Osteoblast (primary cell): Measurements from ENCODE around the gene BNIP3. TPM values are rescaled to one million over a fixed set of nuclear protein-coding genes. Genes with fewer than 3 reads are reported as not detected.

Experiments
- DNase-seq: peaks from one replicate; pipeline ENCODE4 v3.0.0; 2011; ENCODE audit warnings: low spot score, mixed read lengths; ENCODE audit not compliant: insufficient read length; ENCODE audit errors: missing footprints
- H2AFZ ChIP-seq: 2 replicates; pipeline ENCODE4 v1.6.0; 2011; ENCODE audit warnings: mild to moderate bottlenecking, low read length
- H3K27ac ChIP-seq: 2 replicates; pipeline ENCODE4 v1.5.1; 2011; ENCODE audit warnings: mild to moderate bottlenecking, low read depth, low read length, moderate library complexity
- H3K27me3 ChIP-seq: 2 replicates; pipeline ENCODE4 v1.6.0; 2012; ENCODE audit warnings: mild to moderate bottlenecking, control low read depth, inconsistent platforms, low read length, moderate library complexity; ENCODE audit not compliant: insufficient read depth
- H3K36me3 ChIP-seq: 2 replicates; pipeline ENCODE4 v1.5.1; 2011; ENCODE audit warnings: mild to moderate bottlenecking, low read length, control low read depth, moderate library complexity; ENCODE audit not compliant: insufficient read depth
- H3K4me1 ChIP-seq: 2 replicates; pipeline ENCODE4 v1.5.1; 2011; ENCODE audit warnings: mild to moderate bottlenecking, low read length, control low read depth, moderate library complexity; ENCODE audit not compliant: insufficient read depth
- H3K4me2 ChIP-seq: 2 replicates; pipeline ENCODE4 v1.6.0; 2011; ENCODE audit warnings: mild to moderate bottlenecking, low read length; ENCODE audit not compliant: insufficient read depth
- H3K4me3 ChIP-seq: fragments of 200-600 bp; sonication (generic); 3 replicates; pipeline ENCODE4 v1.5.1; 2012; ENCODE audit warnings: mild to moderate bottlenecking, low read length, inconsistent platforms; ENCODE audit not compliant: insufficient read depth
- H3K79me2 ChIP-seq: 2 replicates; pipeline ENCODE4 v1.6.0; 2012; ENCODE audit warnings: mild to moderate bottlenecking, low read length, control low read depth, inconsistent platforms; ENCODE audit not compliant: insufficient read depth
- H3K9me3 ChIP-seq: 2 replicates; pipeline ENCODE4 v1.5.1; 2011; ENCODE audit warnings: low read depth, low read length, control low read depth
- H4K20me1 ChIP-seq: 2 replicates; pipeline ENCODE4 v1.6.0; 2012; ENCODE audit warnings: mild to moderate bottlenecking, low read length, control low read depth; ENCODE audit not compliant: insufficient read depth
- CTCF ChIP-seq: IDR thresholded peaks from 2 replicates; pipeline ENCODE4 v1.5.1; 2011; ENCODE audit warnings: mild to moderate bottlenecking, low read depth, low read length, moderate library complexity; ENCODE audit errors: extremely low read depth
- total RNA-seq: library from RNA; depleted of rRNA; stranded (reverse); fragments of >200 nt; gene quantifications from 2 replicates; pipeline ENCODE4 v1.2.3, GENCODE V29; 2012

Gene BNIP3
- total RNA-seq, 1 donor: 112 TPM

DNA sequence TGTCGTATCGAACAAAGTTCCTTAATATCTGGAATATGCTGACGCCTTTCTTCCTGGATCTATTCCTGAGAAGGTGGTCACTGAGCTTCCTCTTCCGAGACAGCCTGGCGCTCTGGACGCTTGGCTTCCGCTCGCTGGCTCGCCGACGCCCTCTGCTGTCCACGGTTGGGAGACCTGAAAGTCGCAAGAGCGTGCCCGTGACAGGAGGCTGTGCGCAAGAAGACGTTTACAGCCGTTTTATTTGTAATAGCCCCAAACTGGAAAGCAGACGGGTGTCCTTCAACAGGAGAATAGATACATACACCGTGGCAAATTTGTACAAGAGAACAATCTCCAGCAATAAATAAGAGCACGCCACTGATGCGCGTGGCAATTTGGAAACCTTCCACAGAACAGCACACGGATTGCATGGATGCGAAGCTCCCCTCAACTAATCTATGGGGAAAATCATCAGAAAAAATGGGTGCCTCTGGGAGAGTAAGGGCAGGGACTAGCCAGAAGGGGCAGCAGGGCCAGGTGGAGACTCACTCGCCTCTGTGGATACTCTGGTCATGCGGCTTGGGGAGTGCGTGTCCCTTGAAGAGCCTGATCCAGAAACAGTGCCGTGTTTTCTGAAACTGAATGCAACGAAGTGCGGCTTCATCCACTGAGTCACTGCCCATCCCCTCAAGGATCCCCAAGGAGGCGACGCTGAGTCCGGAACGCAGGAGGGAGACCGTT, 41.5 kb upstream of the BNIP3 start:
- TF ChIP-seq CTCF: peak; percentile 86
- peak overlapping the region; percentile 70 for H3K4me3 ChIP-seq
- peak overlapping the region; percentile 91 for H3K4me2 ChIP-seq

GRCh38 chr10:132022241-132022640, 40.5 kb upstream of the BNIP3 start:
- no peaks in the 10 kb centered on the region for H4K20me1 ChIP-seq
- DNase-seq: peak; percentile 55
- H2AFZ ChIP-seq: no peak overlapping the region
- H3K4me3 ChIP-seq: no peak overlapping the region
- H3K27me3 ChIP-seq: peaks cover 14% of the 10 kb centered on the region
- no peaks in the 10 kb centered on the region for H3K79me2 ChIP-seq
- H3K9me3 ChIP-seq: no peaks in the 10 kb centered on the region
- no peaks in the 10 kb centered on the region for H3K36me3 ChIP-seq
- H3K27ac ChIP-seq: no peak overlapping the region
- TF ChIP-seq CTCF: no peak
- H3K4me1 ChIP-seq: peaks cover 8% of the 10 kb centered on the region
- no peak overlapping the region for H3K4me2 ChIP-seq

More for the DNA sequence above, 41.5 kb upstream of the BNIP3 start:
- Histone ChIP-seq H3K27ac (no peak overlapping the region), H4K20me1 (no peaks in the 10 kb centered on the region), H3K36me3 (no peaks in the 10 kb centered on the region), H2AFZ (peak overlapping the region; percentile 75), H3K79me2 (no peaks in the 10 kb centered on the region), H3K4me1 (peaks cover 8% of the 10 kb centered on the region), H3K9me3 (no peaks in the 10 kb centered on the region), H3K27me3 (peaks cover 14% of the 10 kb centered on the region)
- DNase-seq: peak; percentile 99

DNA sequence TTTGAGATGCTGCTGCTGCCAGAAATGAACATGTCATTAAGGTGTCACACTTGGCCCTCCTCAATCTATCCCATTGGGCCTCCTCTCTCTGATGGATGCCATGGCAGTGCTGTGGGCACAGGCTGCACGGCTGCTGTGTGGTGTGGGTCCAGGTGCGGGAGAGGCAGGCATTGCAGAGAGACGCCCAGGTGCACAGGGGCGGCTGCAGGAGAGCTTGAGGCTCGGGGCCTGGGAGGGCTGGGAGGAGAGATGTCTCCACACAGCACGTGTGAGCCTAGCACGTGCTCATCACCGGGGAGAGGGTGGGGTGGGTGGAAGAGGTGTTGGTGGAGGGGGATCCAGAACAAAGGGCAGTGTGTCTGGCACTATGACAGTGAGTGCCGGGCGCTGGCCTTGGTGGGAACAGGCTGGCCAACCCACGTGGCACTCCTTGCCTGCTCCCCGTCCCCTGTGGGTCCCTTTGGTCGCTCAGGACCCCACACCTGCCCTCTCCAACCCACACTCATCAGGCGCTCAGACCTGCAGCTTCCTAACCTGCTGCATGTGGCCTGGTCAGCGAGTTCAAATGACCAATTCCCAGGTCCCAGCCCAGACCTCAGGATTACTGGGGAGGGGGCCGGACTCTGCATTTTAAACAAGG, 39.9 kb upstream of the BNIP3 start:
- Histone ChIP-seq H3K9me3 (no peaks in the 10 kb centered on the region), H3K4me1 (peaks cover 8% of the 10 kb centered on the region), H3K27me3 (peaks cover 14% of the 10 kb centered on the region), H3K79me2 (no peaks in the 10 kb centered on the region), H3K4me2 (no peak overlapping the region), H3K27ac (no peak overlapping the region), H3K36me3 (no peaks in the 10 kb centered on the region), H2AFZ (no peak overlapping the region), H3K4me3 (no peak overlapping the region), H4K20me1 (no peaks in the 10 kb centered on the region)
- peak; percentile 63 for DNase-seq
- TF ChIP-seq CTCF: no peak

DNA sequence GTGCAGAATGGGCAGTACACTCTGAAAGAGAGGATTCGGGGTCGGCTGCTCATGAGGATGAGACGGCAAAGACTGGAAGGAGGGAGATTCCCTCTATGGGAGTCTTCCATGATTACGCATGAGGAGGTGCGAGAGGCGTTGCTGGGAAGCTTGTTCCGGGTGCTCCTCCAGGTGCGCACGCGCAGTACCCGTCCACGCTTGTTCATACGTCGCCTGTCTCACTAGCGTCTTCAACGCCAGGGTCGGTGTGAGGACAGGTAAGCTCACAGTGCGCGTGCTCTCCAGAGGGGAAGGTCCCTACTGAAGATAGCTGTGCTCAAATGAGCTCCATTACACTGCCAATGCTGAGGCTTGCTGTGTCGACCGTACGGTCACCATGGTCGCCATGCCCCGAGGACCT, 39.3 kb upstream of the BNIP3 start:
- no peaks in the 10 kb centered on the region for H3K9me3 ChIP-seq
- no peaks in the 10 kb centered on the region for H3K79me2 ChIP-seq
- H3K4me1 ChIP-seq: peaks cover 8% of the 10 kb centered on the region
- H4K20me1 ChIP-seq: no peaks in the 10 kb centered on the region
- TF ChIP-seq CTCF: no peak
- H3K27ac ChIP-seq: no peak overlapping the region
- no peak overlapping the region for H2AFZ ChIP-seq
- H3K27me3 ChIP-seq: peaks cover 14% of the 10 kb centered on the region
- H3K36me3 ChIP-seq: no peaks in the 10 kb centered on the region
- no peak overlapping the region for H3K4me2 ChIP-seq
- no peak for DNase-seq
- no peak overlapping the region for H3K4me3 ChIP-seq
